Panc1 (cell line): ENCODE measurements around the gene SORT1. TPM values are rescaled to one million over a fixed set of nuclear protein-coding genes. Genes with fewer than 3 reads are reported as not detected.
"Not testable (repeated sequence)": the region's sequence is repeated elsewhere in the genome, so short reads cannot be mapped to it uniquely, and the experiment has no call there.

Experiments
- ATAC-seq: fragments of 200-7000 bp; cut with Tn5 transposase; 2 replicates; pipeline ENCODE4 v1.9.1; 2020; ENCODE audit warnings: mild to moderate bottlenecking, moderate library complexity
- Bru-seq: library from RNA; stranded (reverse); fragments of 400-500 nt; gene quantifications from one replicate; lab custom pipeline; 2021; lab: Mats Ljungman, UMichigan
- BruChase-seq, 2 experiments: library from RNA; stranded (reverse); fragments of 400-500 nt; gene quantifications; one replicate each; lab custom pipeline; 2021; lab: Mats Ljungman, UMichigan
- BruUV-seq: library from RNA; stranded (reverse); fragments of 400-500 nt; replicated peaks from 2 replicates; lab custom pipeline; 2021; lab: Mats Ljungman, UMichigan
- CTCF ChIA-PET: fragments of 300-600 bp; sonication (Branson Sonifier 250); formaldehyde crosslinking; loops from one replicate; lab custom pipeline; 2022; ENCODE audit warnings: antibody characterized with exemption; lab: Charles Lee
- POLR2A ChIA-PET: fragments of 300-600 bp; sonication (Branson Sonifier 250); formaldehyde crosslinking; loops from one replicate; lab custom pipeline; 2022; ENCODE audit warnings: antibody characterized with exemption; lab: Charles Lee
- DNase-seq: peaks from one replicate; pipeline ENCODE4 v3.0.0-alpha.2; 2010; ENCODE audit warnings: low read depth, low spot score
- H3K27ac ChIP-seq: 2 replicates; pipeline ENCODE4 v1.5.1; 2011; ENCODE audit warnings: mild to moderate bottlenecking, low read length, inconsistent platforms
- H3K27me3 ChIP-seq: fragments of 200-500 bp; sonication (Bioruptor generic); 2 replicates; pipeline ENCODE4 v1.6.0; 2014; ENCODE audit warnings: low read length, inconsistent platforms; ENCODE audit not compliant: control insufficient read depth, insufficient read depth
- H3K36me3 ChIP-seq: fragments of 200-500 bp; sonication (Bioruptor generic); 2 replicates; pipeline ENCODE4 v1.5.1; 2014; ENCODE audit warnings: inconsistent platforms, mild to moderate bottlenecking, low read length, moderate library complexity; ENCODE audit not compliant: control insufficient read depth, insufficient read depth
- H3K4me1 ChIP-seq: 2 replicates; pipeline ENCODE4 v1.5.1; 2011; ENCODE audit warnings: inconsistent platforms, mild to moderate bottlenecking, low read length, moderate library complexity; ENCODE audit not compliant: control insufficient read depth, insufficient read depth
- H3K4me3 ChIP-seq, 2 experiments: 2 replicates each; pipeline ENCODE4 v1.5.1; 2011 to 2012; ENCODE audit warnings: low read depth in 2 of 2, low read length in 2 of 2, mild to moderate bottlenecking in 2 of 2, inconsistent platforms in 1 of 2, moderate library complexity in 1 of 2
- H3K9me3 ChIP-seq: fragments of 200-500 bp; sonication (Bioruptor generic); 2 replicates; pipeline ENCODE4 v1.5.1; 2014; ENCODE audit warnings: low read depth, mild to moderate bottlenecking, inconsistent platforms, low read length, moderate library complexity; ENCODE audit not compliant: control insufficient read depth, insufficient read depth
- POLR2AphosphoS5 ChIP-seq: IDR thresholded peaks from 2 replicates; pipeline ENCODE4 v1.6.1; 2012; ENCODE audit warnings: mild to moderate bottlenecking, low read depth, low read length, moderate library complexity
- SIN3A ChIP-seq: IDR thresholded peaks from 2 replicates; pipeline ENCODE4 v1.6.1; 2012; ENCODE audit warnings: low read depth, mild to moderate bottlenecking, low read length, moderate library complexity, borderline replicate concordance; ENCODE audit not compliant: insufficient read depth
- TCF7L2 ChIP-seq: IDR thresholded peaks from 2 replicates; pipeline ENCODE4 v1.6.1; 2011; ENCODE audit warnings: mild to moderate bottlenecking, low read depth, low read length, inconsistent platforms
- in situ Hi-C: cut with HindIII; loops from 2 replicates; pipeline ENCODE4 v1.10.0; 2016; ENCODE audit warnings: low sequenced_read_pairs, low pct_unique_long_range_greater_than_20kb
- intact Hi-C: fragments of 100-400 bp; cut with micrococcal nuclease; formaldehyde crosslinking; loops from one replicate; pipeline ENCODE4 v1.10.0; 2022; ENCODE audit not compliant: unreplicated experiment
- long read RNA-seq: library from polyadenylated mRNA; unstranded; transcript quantifications from one replicate; pipeline ENCODE4 v2.0.0, GENCODE V29; 2021; ENCODE audit not compliant: unreplicated experiment
- polyA plus RNA-seq: library from polyadenylated mRNA; unstranded; fragments of >200 nt; gene quantifications from one replicate; pipeline ENCODE4 v1.2.1, GENCODE V29; 2012; ENCODE audit warnings: missing spikeins; ENCODE audit not compliant: insufficient read length
- total RNA-seq: library from RNA; stranded (reverse); gene quantifications from one replicate; pipeline ENCODE4 v1.2.1, GENCODE V29; 2021; ENCODE audit not compliant: unreplicated experiment
- TF ChIP-seq, protein P1 (sequence below): fragments of 450-650 bp; IDR thresholded peaks from 2 replicates; pipeline ENCODE4 v1.5.1; 2017; ENCODE audit warnings: mild to moderate bottlenecking
- TF ChIP-seq, protein P2 (sequence below), 2 experiments: IDR thresholded peaks; 2 replicates each; pipeline ENCODE4 v1.6.1; 2011 to 2012; ENCODE audit warnings: low read depth in 2 of 2, control low read depth in 1 of 2, low read length in 1 of 2, mild to moderate bottlenecking in 1 of 2, moderate library complexity in 1 of 2; ENCODE audit not compliant: insufficient read depth in 1 of 2

Gene SORT1
- total RNA-seq (25.1 TPM), Bru-seq, nascent RNA (percentile 50 among the genes with signal in this experiment), BruChase-seq, experiment 1, labeled RNA remaining after a 2-hour chase (percentile 56 among the genes with signal in this experiment), BruChase-seq, experiment 2, labeled RNA remaining after a 6-hour chase (percentile 65 among the genes with signal in this experiment)
- 7.9 TPM for polyA plus RNA-seq
- long read RNA-seq, full-length matches to known transcripts = 27 of 67 reads
- long read RNA-seq, partial matches to known transcripts = 18 of 67 reads
- long read RNA-seq, other reads (novel, unspliced or antisense) = 22 of 67 reads

DNA sequence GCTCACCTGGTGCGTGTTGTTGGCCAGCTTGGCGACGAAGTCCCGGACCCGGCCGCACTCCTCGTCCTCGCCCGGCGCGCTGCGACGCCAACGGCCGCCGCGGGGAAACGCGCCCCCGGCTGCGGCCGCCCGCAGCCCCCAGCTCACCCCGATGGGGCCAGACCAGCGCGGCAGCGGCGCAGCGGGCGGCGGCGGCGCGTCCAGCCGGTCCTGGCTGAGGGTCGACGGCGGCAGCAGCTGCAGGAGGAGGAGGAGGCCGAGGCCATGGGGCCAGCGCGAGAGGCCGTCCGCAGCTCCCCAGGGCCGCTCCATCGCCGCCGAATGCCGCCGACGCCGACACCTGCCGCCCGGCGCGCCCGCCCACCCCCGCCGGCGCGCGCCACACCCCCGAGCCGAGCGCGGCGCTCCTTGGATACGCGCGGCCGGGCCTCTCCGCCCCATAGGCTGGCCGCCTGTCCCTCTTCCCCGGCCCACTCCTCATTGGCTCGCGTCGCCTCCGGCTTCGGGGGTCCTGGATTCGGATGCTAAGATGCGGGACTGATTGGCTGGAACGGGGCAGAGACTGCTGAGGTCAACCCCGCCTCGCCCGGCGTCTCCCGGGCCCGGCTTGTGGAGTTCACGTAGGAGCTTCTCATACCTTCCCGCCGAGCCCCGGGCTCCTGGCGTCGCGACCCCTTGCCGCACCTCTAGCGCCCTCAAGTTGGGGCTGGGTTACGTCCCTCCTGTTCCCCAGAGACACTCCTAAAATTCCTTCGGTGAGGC, at the start of gene SORT1:
SORT1 (minus strand) TSS at position 338 of the 762 bp plus-strand sequence; CDS start at position 312, 26 bp downstream.
- Histone ChIP-seq H3K4me3 (peak within 1 kb of the TSS; percentile 50 to 63), H3K9me3 (no peaks in the 10 kb centered on the region), H3K4me1 (peaks cover 18% of the 10 kb centered on the region), H3K36me3 (peaks cover 4% of the 10 kb centered on the region), H3K27ac (peak within 1 kb of the TSS; percentile 79), H3K27me3 (no peaks in the 10 kb centered on the region)
- BruUV-seq = no TSS peak
- CTCF ChIA-PET = interaction anchor here (0.8 kb wide), 1 partner anchor 93 kb away, joined by 3 read pairs; no protein-coding TSS in a partner anchor
- intact Hi-C loops = loop anchor here (5.0 kb wide), 1 partner anchor 135 kb away; no protein-coding TSS in a partner anchor
- TF ChIP-seq SIN3A (peak; percentile 54; the same call in 1 of the 2 replicates), TCF7L2 (no peak)
- POLR2A ChIA-PET = no interaction called here
- in situ Hi-C loops = no loop called here
- DNase-seq (no peak), ATAC-seq (peak; percentile 98)

DNA sequence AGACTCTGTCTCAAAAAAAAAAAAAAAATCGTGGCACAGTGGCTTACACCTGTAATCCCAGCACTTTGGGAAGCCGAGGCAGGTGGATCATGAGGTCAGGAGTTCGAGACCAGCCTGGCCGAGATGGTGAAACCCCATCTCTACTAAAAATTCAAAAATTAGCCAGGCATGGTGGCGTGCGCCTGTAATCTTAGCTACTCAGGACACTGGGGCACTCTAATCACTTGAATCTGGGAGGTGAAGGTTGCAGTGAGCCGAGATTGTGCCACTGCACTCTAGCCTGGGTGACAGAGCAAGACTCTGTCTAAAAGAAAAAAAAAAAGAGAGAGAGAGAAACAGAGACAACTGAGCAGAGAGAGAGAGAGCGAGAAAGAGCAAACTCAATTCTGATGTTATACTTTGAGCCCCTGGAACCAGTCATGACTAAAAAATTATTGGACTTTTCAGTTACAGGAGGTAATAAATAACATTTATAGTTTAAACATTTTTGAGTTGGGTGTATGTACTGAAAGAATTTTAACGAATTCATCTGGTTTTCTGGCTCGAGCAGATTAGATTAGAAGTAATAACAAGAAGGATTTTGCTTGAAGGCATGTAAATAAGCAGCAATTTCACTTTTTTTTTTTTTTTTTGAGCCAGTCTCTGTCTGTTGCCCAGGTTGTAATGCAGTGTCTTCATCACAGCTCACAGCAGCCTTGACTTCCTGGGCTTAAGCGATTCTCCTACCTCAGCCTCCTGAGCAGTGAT, 48.4 kb upstream of the SORT1 start:
- H3K27ac ChIP-seq, DNase-seq, BruUV-seq, intact Hi-C loops, ATAC-seq, in situ Hi-C loops, H3K36me3 ChIP-seq, H3K4me3 ChIP-seq, CTCF ChIA-PET, H3K9me3 ChIP-seq, POLR2A ChIA-PET, H3K4me1 ChIP-seq: not testable (repeated sequence)
- peaks cover 12% of the 10 kb centered on the region for H3K27me3 ChIP-seq

DNA sequence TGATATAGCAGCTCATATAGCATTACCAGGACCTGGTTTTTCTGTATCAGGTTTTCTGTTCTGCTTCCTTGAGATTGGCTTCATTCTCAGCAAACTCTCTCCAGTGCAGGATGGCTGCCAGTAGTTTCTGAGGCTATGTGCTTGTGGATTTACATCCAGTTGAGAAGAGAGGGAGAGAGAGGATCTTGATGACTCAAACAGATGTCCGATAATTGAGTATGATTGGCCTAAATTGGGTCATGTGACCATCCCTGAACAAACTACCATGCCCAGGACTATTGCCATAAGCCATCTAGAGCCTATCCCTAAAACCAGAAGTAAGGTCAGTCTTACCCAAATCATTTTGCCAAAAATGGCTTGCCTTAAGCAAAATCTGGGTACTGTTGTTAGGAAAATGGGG, 46.6 kb upstream of the SORT1 start:
- TF ChIP-seq, protein P1, sequence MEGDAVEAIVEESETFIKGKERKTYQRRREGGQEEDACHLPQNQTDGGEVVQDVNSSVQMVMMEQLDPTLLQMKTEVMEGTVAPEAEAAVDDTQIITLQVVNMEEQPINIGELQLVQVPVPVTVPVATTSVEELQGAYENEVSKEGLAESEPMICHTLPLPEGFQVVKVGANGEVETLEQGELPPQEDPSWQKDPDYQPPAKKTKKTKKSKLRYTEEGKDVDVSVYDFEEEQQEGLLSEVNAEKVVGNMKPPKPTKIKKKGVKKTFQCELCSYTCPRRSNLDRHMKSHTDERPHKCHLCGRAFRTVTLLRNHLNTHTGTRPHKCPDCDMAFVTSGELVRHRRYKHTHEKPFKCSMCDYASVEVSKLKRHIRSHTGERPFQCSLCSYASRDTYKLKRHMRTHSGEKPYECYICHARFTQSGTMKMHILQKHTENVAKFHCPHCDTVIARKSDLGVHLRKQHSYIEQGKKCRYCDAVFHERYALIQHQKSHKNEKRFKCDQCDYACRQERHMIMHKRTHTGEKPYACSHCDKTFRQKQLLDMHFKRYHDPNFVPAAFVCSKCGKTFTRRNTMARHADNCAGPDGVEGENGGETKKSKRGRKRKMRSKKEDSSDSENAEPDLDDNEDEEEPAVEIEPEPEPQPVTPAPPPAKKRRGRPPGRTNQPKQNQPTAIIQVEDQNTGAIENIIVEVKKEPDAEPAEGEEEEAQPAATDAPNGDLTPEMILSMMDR = no peak
- TF ChIP-seq SIN3A (no peak), TCF7L2 (no peak), POLR2AphosphoS5 (no peak)
- TF ChIP-seq, protein P2, sequence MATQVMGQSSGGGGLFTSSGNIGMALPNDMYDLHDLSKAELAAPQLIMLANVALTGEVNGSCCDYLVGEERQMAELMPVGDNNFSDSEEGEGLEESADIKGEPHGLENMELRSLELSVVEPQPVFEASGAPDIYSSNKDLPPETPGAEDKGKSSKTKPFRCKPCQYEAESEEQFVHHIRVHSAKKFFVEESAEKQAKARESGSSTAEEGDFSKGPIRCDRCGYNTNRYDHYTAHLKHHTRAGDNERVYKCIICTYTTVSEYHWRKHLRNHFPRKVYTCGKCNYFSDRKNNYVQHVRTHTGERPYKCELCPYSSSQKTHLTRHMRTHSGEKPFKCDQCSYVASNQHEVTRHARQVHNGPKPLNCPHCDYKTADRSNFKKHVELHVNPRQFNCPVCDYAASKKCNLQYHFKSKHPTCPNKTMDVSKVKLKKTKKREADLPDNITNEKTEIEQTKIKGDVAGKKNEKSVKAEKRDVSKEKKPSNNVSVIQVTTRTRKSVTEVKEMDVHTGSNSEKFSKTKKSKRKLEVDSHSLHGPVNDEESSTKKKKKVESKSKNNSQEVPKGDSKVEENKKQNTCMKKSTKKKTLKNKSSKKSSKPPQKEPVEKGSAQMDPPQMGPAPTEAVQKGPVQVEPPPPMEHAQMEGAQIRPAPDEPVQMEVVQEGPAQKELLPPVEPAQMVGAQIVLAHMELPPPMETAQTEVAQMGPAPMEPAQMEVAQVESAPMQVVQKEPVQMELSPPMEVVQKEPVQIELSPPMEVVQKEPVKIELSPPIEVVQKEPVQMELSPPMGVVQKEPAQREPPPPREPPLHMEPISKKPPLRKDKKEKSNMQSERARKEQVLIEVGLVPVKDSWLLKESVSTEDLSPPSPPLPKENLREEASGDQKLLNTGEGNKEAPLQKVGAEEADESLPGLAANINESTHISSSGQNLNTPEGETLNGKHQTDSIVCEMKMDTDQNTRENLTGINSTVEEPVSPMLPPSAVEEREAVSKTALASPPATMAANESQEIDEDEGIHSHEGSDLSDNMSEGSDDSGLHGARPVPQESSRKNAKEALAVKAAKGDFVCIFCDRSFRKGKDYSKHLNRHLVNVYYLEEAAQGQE (IDR thresholded peaks at IDR 0.05; ENCODE audit: insufficient read depth in 1 of 2, low read depth in 2 of 2, low read length in 1 of 2) = no peak
- CTCF ChIA-PET = no interaction called here

More for the DNA sequence above, 46.6 kb upstream of the SORT1 start:
- no peaks in the 10 kb centered on the region for H3K9me3 ChIP-seq
- no peaks in the 10 kb centered on the region for H3K36me3 ChIP-seq
- H3K27me3 ChIP-seq = peaks cover 12% of the 10 kb centered on the region
- in situ Hi-C loops = no loop called here
- POLR2A ChIA-PET = no interaction called here
- ATAC-seq = no peak
- no peak for DNase-seq
- H3K4me3 ChIP-seq = no peak overlapping the region
- BruUV-seq = no TSS peak
- no peaks in the 10 kb centered on the region for H3K4me1 ChIP-seq
- H3K27ac ChIP-seq = no peak overlapping the region
- intact Hi-C loops = no loop called here
